HS-5 (cell line): ENCODE data around the gene GAGE1.
"Not testable (repeated sequence)": the region's sequence is repeated elsewhere in the genome, so short reads cannot be mapped to it uniquely, and the experiment has no call there.

Experiments used
- DNase-seq: peaks from one replicate; pipeline ENCODE4 v3.0.0-alpha.2; 2012; ENCODE audit warnings: low read depth

GAGE1 gene

GRCh38 chrX:49598720-49599119 is at the start of gene GAGE1:
TSS of gene GAGE1 (plus strand) at chrX:49599020. CDS start at chrX:49600175, 1,155 bp downstream.
- not testable (repeated sequence) for DNase-seq

- DNase-seq, result not testable (repeated sequence)
Observed at GRCh38 chrX:49550989-49551388, 47.8 kb upstream of the GAGE1 start, which contains the start of gene GAGE12E. TSS of gene GAGE12E (plus strand) at chrX:49551289. CDS start at chrX:49552444, 1,155 bp downstream.

GRCh38 chrX:49560542-49560941 is 38.3 kb upstream of the GAGE1 start, which contains the start of gene GAGE12F:
TSS of gene GAGE12F (plus strand) at chrX:49560842. CDS start at chrX:49561997, 1,155 bp downstream.
- DNase-seq, result not testable (repeated sequence)

- not testable (repeated sequence) for DNase-seq
Observed at GRCh38 chrX:49568728-49569127, 30.1 kb upstream of the GAGE1 start.

GRCh38 chrX:49569152-49569551 is 29.7 kb upstream of the GAGE1 start:
- DNase-seq, result not testable (repeated sequence)

- not testable (repeated sequence) for DNase-seq
Observed at GRCh38 chrX:49570100-49570499, 28.7 kb upstream of the GAGE1 start, which contains the start of gene GAGE12G. TSS of gene GAGE12G (plus strand) at chrX:49570400. CDS start at chrX:49571555, 1,155 bp downstream.

GRCh38 chrX:49579649-49580048 is 19.2 kb upstream of the GAGE1 start, which contains the start of gene GAGE12H:
TSS of gene GAGE12H (plus strand) at chrX:49579949. CDS start at chrX:49581104, 1,155 bp downstream.
- DNase-seq, result not testable (repeated sequence)

GRCh38 chrX:49589196-49589595 is 9.6 kb upstream of the GAGE1 start, which contains the start of gene GAGE2A:
TSS of gene GAGE2A (plus strand) at chrX:49589496. CDS start at chrX:49590651, 1,155 bp downstream.
- DNase-seq, result not testable (repeated sequence)

- DNase-seq, result not testable (repeated sequence)
Observed at GRCh38 chrX:49589769-49590478, 8.9 kb upstream of the GAGE1 start.

- DNase-seq, result not testable (repeated sequence)
Observed at GRCh38 chrX:49590488-49590887, 8.3 kb upstream of the GAGE1 start.

- no peak for DNase-seq
Observed at GRCh38 chrX:49610718-49611310, 12.0 kb downstream of the GAGE1 start.

GRCh38 chrX:49618574-49618973 is 19.8 kb downstream of the GAGE1 start:
- no peak for DNase-seq

GRCh38 chrX:49627086-49627777 is 28.4 kb downstream of the GAGE1 start:
- no peak for DNase-seq

GRCh38 chrX:49644991-49645637 is 46.3 kb downstream of the GAGE1 start:
- no peak for DNase-seq

GRCh38 chrX:49656533-49656932 is 57.7 kb downstream of the GAGE1 start:
- no peak for DNase-seq
